ENCODE measurements around the gene CAMLG. TPM values are rescaled to one million over a fixed set of nuclear protein-coding genes. Genes with fewer than 3 reads are reported as not detected.
A peak's percentile ranks its signal among the peaks of the same experiment; 100 is the strongest.

Gene CAMLG
- total RNA-seq, 1 experiment from 2014 or later: 38.8 TPM

GRCh38 chr5:134742134-134742533, 3.8 kb downstream of the CAMLG start:
- no peak overlapping the region for H3K4me3 ChIP-seq (ENCODE audit: low read depth, low read length, poor library complexity, severe bottlenecking)
- CTCF ChIA-PET: no interaction called here
- POLR2A ChIA-PET (ENCODE audit: low non-redundant PET): no interaction called here
- no peak for TF ChIP-seq CTCF (conservative IDR thresholded peaks at IDR 0.05; ENCODE audit: low read depth, low read length)
- TF ChIP-seq EZH2 (IDR thresholded peaks at IDR 0.05; ENCODE audit: borderline replicate concordance, low read depth, low read length, poor library complexity, severe bottlenecking): no peak
- BruUV-seq (replicated peaks): no TSS peak
- H3K9me3 ChIP-seq (ENCODE audit: low read depth, low read length, poor library complexity, severe bottlenecking): no peaks in the 10 kb centered on the region
- H3K4me1 ChIP-seq (ENCODE audit: insufficient read depth, low read length, poor library complexity, severe bottlenecking): peaks cover 6% of the 10 kb centered on the region
- DNase-seq (ENCODE audit: low spot score): no peak
- H3K27me3 ChIP-seq (replicated peaks; ENCODE audit: insufficient read depth, low read depth, low read length, poor library complexity): no peaks in the 10 kb centered on the region
- peaks cover 13% of the 10 kb centered on the region for H3K36me3 ChIP-seq (ENCODE audit: insufficient read depth, low read length, poor library complexity, severe bottlenecking)
- H3K27ac ChIP-seq (ENCODE audit: low read depth, low read length, poor library complexity, severe bottlenecking): no peak overlapping the region
- intact Hi-C loops (cut with micrococcal nuclease; ENCODE audit: unreplicated experiment): no loop called here

- CTCF ChIA-PET: interaction anchor here (0.6 kb wide), 1 partner anchor 137 kb away, joined by 5 read pairs; no protein-coding TSS in a partner anchor
Measured at GRCh38 chr5:134749415-134749814, 11.1 kb downstream of the CAMLG start.

GRCh38 chr5:134758176-134758503, 19.8 kb downstream of the CAMLG start:
- POLR2A ChIA-PET (ENCODE audit: low non-redundant PET): interaction anchor here (0.6 kb wide), 2 partner anchors 12 to 1932 kb away, joined by 3 to 15 read pairs; no protein-coding TSS in a partner anchor
- CTCF ChIA-PET: no interaction called here
- intact Hi-C loops (cut with micrococcal nuclease; ENCODE audit: unreplicated experiment): loop anchor here (2.0 kb wide), 1 partner anchor 93 kb away; no protein-coding TSS in a partner anchor

More at GRCh38 chr5:134749415-134749814, 11.1 kb downstream of the CAMLG start:
- Histone ChIP-seq H3K4me3 (ENCODE audit: low read depth, low read length, poor library complexity, severe bottlenecking) (no peak overlapping the region), H3K27ac (ENCODE audit: low read depth, low read length, poor library complexity, severe bottlenecking) (no peak overlapping the region), H3K9me3 (ENCODE audit: low read depth, low read length, poor library complexity, severe bottlenecking) (no peaks in the 10 kb centered on the region), H3K27me3 (replicated peaks; ENCODE audit: insufficient read depth, low read depth, low read length, poor library complexity) (no peaks in the 10 kb centered on the region), H3K36me3 (ENCODE audit: insufficient read depth, low read length, poor library complexity, severe bottlenecking) (peaks cover 10% of the 10 kb centered on the region), H3K4me1 (ENCODE audit: insufficient read depth, low read length, poor library complexity, severe bottlenecking) (no peaks in the 10 kb centered on the region)
- no peak for DNase-seq (ENCODE audit: low spot score)
- intact Hi-C loops (cut with micrococcal nuclease; ENCODE audit: unreplicated experiment): no loop called here
- TF ChIP-seq CTCF (conservative IDR thresholded peaks at IDR 0.05; ENCODE audit: low read depth, low read length) (no peak), EZH2 (IDR thresholded peaks at IDR 0.05; ENCODE audit: borderline replicate concordance, low read depth, low read length, poor library complexity, severe bottlenecking) (no peak)
- no TSS peak for BruUV-seq (replicated peaks)
- POLR2A ChIA-PET (ENCODE audit: low non-redundant PET): no interaction called here

More at GRCh38 chr5:134758176-134758503, 19.8 kb downstream of the CAMLG start:
- DNase-seq (ENCODE audit: low spot score): no peak
- BruUV-seq (replicated peaks): no TSS peak
- H3K27me3 ChIP-seq (replicated peaks; ENCODE audit: insufficient read depth, low read depth, low read length, poor library complexity): no peaks in the 10 kb centered on the region
- H3K27ac ChIP-seq (ENCODE audit: low read depth, low read length, poor library complexity, severe bottlenecking): peak overlapping the region; percentile 89
- no peaks in the 10 kb centered on the region for H3K9me3 ChIP-seq (ENCODE audit: low read depth, low read length, poor library complexity, severe bottlenecking)
- TF ChIP-seq EZH2 (IDR thresholded peaks at IDR 0.05; ENCODE audit: borderline replicate concordance, low read depth, low read length, poor library complexity, severe bottlenecking): no peak
- TF ChIP-seq CTCF (conservative IDR thresholded peaks at IDR 0.05; ENCODE audit: low read depth, low read length): no peak
- H3K4me1 ChIP-seq (ENCODE audit: insufficient read depth, low read length, poor library complexity, severe bottlenecking): peaks cover 8% of the 10 kb centered on the region
- H3K4me3 ChIP-seq (ENCODE audit: low read depth, low read length, poor library complexity, severe bottlenecking): peak overlapping the region; percentile 96
- no peaks in the 10 kb centered on the region for H3K36me3 ChIP-seq (ENCODE audit: insufficient read depth, low read length, poor library complexity, severe bottlenecking)

All from A673 (cell line).